Bronchial epithelial cell (primary cell): Measurements from ENCODE around the gene SLC37A1. TPM values are rescaled to one million over a fixed set of nuclear protein-coding genes. Genes with fewer than 3 reads are reported as not detected.
"Not testable (repeated sequence)": the region's sequence is repeated elsewhere in the genome, so short reads cannot be mapped to it uniquely, and the experiment has no call there.

Source experiments
- DNase-seq: peaks from one replicate; pipeline ENCODE4 v3.0.0-alpha.2; 2010; ENCODE audit warnings: low read depth
- FAIRE-seq: peaks from 2 replicates; lab custom pipeline; 2011; peaks lifted over from hg19 to GRCh38; lab: Jason Lieb, UNC
- H3K27me3 ChIP-seq: 2 replicates; pipeline ENCODE4 v1.5.1; 2011; ENCODE audit warnings: low read length; ENCODE audit not compliant: control insufficient read depth, insufficient read depth
- H3K36me3 ChIP-seq: 2 replicates; pipeline ENCODE4 v1.5.1; 2011; ENCODE audit warnings: low read length; ENCODE audit not compliant: control insufficient read depth, insufficient read depth
- H3K4me3 ChIP-seq: 2 replicates; pipeline ENCODE4 v1.5.1; 2011; ENCODE audit warnings: mild to moderate bottlenecking, low read depth, low read length, control low read depth
- total RNA-seq: library from RNA; depleted of rRNA; stranded (reverse); fragments of >200 nt; gene quantifications from 2 replicates; pipeline ENCODE4 v1.2.1, GENCODE V29; 2014
- TF ChIP-seq, protein P1 (sequence below): IDR thresholded peaks from 2 replicates; pipeline ENCODE4 v1.5.1; 2011; ENCODE audit warnings: mild to moderate bottlenecking, moderate library complexity, low read length, control low read depth, inconsistent platforms; ENCODE audit not compliant: insufficient read depth, severe bottlenecking

The SLC37A1 gene
- total RNA-seq, 1 donor from 2014 or later, result 7.1 TPM

DNA sequence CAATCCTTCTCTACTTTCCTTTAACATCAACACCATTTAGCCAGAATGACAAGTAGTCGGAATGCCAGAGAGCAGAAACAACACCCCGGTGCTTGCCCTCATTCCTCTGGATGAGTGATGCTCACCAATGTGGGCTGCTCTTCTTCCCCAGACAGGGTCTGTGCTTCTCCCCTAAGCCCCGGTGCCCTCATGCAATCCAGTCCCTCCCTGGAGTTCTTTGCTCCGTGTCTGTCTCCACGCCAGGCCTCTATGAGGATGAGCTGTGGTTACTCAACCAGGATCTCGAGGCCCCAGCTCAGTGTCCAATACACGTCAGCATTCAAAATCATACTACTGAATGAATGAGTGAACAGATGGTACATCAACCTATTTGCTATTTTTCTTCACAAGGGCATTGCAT is 110.0 kb downstream of the SLC37A1 start:
- Histone ChIP-seq H3K27me3 (peaks cover 7% of the 10 kb centered on the region), H3K4me3 (no peak overlapping the region), H3K36me3 (no peaks in the 10 kb centered on the region)
- FAIRE-seq, result no peak
- no peak for DNase-seq
- TF ChIP-seq, protein P1, sequence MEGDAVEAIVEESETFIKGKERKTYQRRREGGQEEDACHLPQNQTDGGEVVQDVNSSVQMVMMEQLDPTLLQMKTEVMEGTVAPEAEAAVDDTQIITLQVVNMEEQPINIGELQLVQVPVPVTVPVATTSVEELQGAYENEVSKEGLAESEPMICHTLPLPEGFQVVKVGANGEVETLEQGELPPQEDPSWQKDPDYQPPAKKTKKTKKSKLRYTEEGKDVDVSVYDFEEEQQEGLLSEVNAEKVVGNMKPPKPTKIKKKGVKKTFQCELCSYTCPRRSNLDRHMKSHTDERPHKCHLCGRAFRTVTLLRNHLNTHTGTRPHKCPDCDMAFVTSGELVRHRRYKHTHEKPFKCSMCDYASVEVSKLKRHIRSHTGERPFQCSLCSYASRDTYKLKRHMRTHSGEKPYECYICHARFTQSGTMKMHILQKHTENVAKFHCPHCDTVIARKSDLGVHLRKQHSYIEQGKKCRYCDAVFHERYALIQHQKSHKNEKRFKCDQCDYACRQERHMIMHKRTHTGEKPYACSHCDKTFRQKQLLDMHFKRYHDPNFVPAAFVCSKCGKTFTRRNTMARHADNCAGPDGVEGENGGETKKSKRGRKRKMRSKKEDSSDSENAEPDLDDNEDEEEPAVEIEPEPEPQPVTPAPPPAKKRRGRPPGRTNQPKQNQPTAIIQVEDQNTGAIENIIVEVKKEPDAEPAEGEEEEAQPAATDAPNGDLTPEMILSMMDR, result no peak

DNA sequence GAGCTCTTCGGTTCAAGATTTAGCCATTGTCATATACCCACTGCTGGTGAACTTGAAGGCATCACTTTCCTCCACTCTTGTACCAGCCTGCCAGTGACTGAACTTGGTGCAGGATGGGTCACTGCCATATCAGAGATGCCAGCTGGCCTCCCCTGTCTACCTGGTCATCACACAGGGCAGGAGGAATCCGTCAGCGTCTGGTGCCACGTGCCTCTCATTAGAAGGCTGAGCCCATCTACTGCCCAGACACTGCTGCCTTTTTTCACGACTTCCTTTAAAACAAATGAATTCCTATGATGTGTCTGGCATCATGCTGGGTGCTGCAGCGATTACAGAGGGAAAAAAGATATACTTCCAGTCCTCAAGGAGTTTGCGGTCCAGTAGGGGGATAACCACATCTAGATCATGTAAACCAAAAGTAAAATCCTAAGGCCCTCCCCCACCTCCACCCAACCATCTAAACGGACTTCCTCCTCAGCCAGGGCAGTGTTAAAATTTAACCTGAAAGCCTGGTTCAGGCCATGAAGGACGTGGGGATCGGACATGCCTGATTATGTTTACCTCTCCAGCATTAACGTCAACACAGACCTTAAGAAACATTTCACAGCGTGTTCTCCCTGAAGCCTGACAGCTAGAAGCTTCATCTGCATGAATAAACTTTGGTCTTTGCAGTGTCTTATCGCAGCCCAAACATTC is 110.6 kb downstream of the SLC37A1 start:
- FAIRE-seq (no peak), DNase-seq (no peak)
- Histone ChIP-seq H3K36me3 (no peaks in the 10 kb centered on the region), H3K27me3 (peaks cover 7% of the 10 kb centered on the region), H3K4me3 (no peak overlapping the region)
- TF ChIP-seq, protein P1, result no peak

DNA sequence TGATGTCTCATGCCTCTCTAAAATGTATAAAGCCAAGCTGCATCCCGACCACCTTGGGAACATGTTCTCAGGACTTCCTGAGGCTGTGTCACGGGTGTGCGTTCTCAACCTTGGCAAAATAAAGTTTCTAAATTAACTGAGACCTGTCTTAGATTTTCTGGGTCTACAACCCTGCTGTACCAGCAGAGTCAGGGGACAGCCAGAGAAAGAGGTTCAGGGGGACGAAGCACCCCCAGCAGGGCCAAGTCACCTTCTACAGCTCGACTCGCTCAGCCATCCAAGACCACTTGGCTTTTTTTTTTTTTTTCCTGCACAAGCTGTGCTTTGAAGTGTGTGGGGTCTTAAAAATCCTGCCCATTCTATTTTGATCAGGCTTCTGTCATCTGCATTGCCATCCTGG is 111.3 kb downstream of the SLC37A1 start:
- Histone ChIP-seq H3K36me3 (no peaks in the 10 kb centered on the region), H3K4me3 (no peak overlapping the region), H3K27me3 (peaks cover 7% of the 10 kb centered on the region)
- no peak for DNase-seq
- TF ChIP-seq, protein P1, result no peak
- no peak for FAIRE-seq

- DNase-seq (no peak), FAIRE-seq (no peak)
- Histone ChIP-seq H3K27me3 (peaks cover 8% of the 10 kb centered on the region), H3K4me3 (no peak overlapping the region), H3K36me3 (no peaks in the 10 kb centered on the region)
- TF ChIP-seq, protein P1, result no peak
These were observed 112.5 kb downstream of the SLC37A1 start for GRCh38 chr21:42626171-42626570.

DNA sequence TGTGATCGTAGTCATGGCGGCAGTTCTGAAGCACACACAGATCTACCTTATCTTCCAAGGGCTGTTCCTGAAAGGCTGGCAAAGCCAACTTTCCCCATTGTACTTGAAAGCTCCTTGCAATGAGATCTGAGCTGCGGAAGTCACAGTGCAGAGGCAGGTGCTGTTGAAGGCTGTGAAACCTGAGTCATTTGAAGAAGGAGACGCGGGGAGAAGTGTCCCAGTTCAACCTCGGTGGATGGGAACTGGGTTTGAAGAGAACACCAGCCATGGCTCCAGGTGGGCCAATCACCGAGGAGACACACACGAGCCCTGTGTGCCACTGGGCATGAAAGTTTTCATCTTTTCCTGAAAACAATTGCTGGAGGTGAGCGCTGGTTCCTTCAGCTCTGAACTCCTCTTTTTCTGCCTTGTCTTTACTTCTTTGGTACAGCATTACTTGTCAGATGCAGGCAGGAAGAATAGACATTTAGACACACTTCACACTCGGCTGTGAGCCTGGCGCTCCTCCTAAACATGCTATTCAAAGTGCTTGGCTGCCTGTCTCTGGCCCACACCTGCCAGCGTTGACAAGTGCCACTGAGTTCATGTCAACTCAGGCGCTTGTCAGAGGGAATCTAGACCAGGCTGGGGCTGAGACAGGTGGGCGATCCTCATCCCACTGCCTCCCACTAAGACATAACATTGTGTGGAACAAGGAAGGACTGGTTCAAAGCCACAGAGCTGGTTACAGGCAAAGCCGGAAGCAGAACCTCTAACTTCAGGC is 114.1 kb downstream of the SLC37A1 start:
- no peak overlapping the region for H3K4me3 ChIP-seq
- TF ChIP-seq, protein P1, result no peak
- no peak for FAIRE-seq
- H3K27me3 ChIP-seq, result peaks cover 6% of the 10 kb centered on the region
- no peaks in the 10 kb centered on the region for H3K36me3 ChIP-seq
- DNase-seq, result no peak

DNA sequence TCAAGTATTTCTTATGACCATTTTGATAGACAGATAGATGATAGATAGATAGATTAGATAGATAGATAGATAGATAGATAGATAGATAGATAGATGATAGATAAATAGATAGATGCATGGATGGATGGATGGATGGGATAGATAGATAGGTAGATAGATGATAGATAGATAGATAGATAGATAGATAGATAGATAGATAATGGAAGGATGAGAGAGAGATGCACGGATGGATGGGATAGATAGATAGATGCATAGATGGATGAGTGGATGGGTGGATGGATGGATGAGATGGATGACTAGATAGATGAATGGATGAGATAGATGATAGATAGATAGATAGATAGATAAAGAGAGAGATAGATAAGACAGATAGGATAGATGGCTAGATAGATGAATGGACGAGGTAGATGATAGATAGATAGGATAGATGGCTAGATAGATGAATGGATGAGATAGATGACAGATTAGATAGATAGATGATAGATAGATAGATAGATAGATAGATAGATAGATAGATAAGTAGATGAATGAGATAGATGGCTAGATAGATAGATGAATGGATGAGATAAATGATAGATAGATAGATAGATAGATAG is 114.9 kb downstream of the SLC37A1 start:
- FAIRE-seq, DNase-seq, H3K27me3 ChIP-seq, H3K36me3 ChIP-seq, H3K4me3 ChIP-seq: not testable (repeated sequence)
